OCI-M2 (cell line): ENCODE data around the gene LNX2.

Experiments used
- DNase-seq: peaks from one replicate; lab custom pipeline; 2025; ENCODE audit not compliant: unreplicated experiment; lab: John Stamatoyannopoulos, UW

Gene LNX2

DNA sequence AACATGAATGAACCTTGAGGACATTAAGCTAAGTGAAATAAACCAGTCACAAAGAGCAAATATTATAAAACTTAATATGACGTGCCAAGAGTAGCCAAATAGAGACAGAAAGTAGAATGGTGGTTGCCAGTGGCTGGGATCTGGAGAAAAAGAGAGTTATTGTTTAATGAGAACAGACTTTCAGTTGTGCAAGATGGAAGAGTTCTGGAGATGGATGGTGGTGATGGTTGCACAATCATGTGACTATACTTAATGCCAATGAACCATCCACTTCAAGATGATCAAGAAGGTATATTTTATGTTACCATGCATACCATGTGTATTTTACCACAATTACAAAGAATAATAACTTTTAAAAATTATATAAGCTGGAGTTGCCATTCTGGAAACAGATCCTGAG lies 104.2 kb downstream of the LNX2 start:
- DNase-seq = no peak

- DNase-seq = no peak
These were observed 110.2 kb downstream of the LNX2 start for GRCh38 chr13:27510082-27510481.

DNA sequence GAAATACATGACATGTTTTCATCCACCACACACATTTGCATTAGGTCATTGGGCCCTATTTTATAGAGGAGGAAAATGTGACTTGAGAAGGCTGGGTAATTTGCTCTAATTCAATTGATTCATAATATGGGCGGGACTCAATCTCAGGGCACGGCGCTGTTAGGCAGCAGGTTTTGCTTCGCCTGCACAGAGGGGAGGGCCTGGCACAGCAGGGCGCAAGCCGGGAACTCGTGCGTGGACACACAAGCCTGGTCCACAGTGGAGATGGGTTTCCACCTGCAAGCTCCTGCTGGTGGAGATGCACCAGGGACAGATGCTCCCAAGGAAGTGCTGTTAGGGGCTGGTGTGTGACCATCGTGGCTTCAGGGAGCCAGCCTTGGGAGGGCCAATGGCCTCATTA lies 111.5 kb downstream of the LNX2 start:
- no peak for DNase-seq

DNA sequence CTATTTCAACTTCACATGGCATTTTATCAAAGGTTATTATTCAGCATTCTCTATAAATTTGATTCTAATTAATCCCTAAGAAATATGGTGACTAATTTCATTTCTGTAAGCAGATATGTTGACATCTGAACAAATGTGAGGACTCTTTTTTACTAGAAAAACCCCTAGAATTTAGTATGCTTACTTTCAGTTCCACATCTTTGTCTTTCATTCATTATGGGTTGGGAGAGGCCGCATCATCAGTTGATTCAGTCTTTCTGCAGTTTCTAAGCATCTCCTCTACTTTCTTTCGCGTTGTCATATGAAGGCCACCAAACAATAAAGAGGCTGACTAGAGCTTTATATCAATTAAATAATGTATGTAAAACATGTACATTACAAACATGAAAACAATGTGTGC lies 114.5 kb downstream of the LNX2 start:
- DNase-seq = no peak

DNA sequence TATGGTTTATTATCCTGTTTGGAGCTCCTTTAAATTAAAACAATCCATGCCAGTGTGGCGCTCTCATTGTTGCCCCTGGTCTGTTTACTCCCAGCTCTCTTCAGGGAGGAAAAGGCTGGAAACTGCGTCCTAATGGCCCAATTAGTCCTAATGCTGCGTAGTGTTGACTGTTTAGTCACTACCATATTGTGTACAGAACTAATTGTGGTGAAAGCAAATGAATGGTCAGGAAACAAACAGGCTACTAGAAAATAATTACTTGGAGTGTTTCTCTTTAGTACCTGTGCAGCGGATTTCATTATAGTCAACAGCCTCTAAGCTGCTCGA lies 115.5 kb downstream of the LNX2 start:
- DNase-seq = no peak

- no peak for DNase-seq
These were observed 116.0 kb downstream of the LNX2 start for GRCh38 chr13:27504128-27504867.

DNA sequence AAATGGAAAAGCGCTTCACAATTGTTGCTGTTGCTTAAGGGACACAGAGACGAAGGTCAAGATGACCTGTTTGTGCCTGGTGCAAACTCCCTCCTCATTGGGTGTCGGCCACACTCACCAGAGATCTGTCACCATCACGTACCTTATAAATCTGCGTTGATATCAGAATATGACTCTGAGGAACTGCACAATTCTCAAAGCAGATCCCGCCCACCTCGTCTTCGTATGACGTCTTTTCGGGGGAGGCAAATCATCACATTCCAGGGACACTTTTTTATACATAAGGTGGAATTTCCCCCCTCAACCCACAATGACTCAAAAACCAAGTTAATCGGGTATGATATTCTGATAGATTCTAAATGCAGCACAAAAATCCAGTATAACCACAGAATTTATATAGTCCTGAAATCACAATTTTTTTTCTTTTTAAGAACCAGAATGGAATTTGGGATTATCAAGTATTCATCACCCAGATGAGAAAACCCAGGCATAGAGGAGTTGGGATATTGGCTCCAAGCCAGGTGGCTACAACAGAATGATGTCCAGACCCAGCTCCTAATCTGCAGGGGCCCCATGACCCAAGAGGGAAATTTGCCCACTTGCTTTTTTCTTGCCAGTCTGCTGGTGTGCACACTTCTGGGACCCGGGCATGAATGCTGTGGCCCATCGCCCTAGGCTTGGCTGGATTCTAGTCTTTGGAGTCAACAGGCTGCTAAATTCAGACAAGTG lies 119.4 kb downstream of the LNX2 start:
- no peak for DNase-seq

DNA sequence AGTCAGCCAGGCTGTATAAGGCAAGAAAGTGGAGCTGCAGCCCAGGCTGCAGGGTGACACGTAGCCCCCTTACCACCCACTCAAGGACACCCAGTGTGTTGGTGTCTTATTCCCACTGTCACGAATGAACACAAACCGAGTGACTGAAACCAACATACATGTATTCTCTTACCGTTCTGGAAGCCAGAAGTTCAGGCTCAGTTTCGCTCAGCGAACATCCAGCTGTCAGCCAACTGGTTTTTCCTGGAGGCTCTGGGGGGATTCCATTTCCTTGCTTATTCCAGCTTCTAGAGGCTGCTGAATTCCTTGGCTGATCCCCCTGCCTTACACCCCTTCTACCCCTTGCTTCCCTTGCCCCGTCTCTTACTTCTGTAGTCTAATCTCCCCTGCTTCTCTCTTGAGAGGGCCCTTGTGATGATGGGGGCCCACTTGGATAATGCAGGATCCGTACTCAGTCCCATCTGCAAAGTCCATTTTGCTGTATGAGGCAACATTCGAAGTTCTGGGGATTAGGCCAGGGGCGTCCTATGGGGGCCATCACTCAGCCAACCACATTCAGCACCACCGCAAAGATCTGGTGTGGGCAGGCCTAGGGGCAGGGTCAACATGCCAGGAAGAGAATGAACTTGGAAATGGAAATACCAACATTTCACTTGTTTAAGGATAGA lies 122.6 kb downstream of the LNX2 start:
- no peak for DNase-seq

DNA sequence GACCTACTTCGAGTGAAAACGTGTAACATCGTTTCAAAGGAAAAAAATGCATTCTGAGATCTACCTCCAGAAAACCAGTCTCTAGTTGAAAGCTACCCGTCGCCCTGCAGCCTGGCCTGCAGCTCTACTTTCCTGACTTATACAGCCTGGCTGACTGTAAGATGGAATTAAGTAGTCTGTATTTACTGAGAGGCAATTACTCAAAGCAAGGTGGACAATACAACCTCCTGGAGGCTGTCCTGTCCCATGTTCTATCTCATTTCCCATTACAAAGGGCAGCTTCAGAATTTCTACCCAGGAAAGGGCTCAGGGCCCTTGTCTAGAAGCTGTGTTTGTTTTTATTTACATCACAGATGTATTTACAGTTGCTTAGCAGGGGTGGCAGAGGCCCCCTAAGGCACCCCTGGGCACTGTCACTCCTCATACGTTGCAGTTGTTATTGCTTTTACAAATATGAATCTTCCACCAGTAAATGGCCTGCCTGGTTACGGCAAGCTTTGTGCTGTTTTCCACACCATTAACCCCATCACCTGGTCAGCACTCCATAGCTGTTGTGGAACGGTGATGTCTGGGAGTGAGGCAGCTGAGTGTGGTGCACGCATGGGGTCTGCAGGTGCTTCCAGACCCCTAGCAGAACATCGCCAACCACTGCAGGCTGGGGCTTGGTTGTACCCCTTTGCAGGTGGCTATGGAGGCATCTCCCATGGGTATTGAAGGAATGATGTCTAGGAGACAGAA lies 123.6 kb downstream of the LNX2 start:
- DNase-seq = no peak

DNA sequence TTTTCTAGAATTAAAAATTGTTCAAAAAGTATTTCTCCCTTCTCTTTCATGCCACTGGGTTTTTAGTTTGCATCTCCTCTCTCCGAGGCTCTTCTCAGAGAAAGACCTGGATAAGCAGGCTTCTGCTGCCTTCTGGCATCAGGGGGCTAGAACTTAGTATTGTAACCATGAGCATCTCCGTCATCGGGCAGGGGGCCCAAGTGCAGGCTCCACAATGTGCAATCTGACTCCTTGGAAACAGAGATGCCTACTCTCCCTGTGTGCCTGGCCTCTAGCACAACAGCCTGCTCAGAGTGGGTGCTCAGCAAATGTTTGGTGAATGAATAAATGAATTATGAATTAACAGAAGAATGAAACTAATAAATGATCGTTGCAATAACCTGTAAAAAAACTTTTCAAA lies 124.3 kb downstream of the LNX2 start:
- no peak for DNase-seq
